HUES64 (cell line): ENCODE results near the gene CACNA1S. TPM values are rescaled to one million over a fixed set of nuclear protein-coding genes. Genes with fewer than 3 reads are reported as not detected.

Experiments
- H3K27ac ChIP-seq: 2 replicates; pipeline ENCODE4 v1.7.0; 2013; ENCODE audit warnings: low read depth, low read length, inconsistent platforms
- H3K27me3 ChIP-seq: 2 replicates; pipeline ENCODE4 v1.6.1; 2013; ENCODE audit warnings: mild to moderate bottlenecking, low read length; ENCODE audit not compliant: insufficient read depth
- H3K36me3 ChIP-seq: 2 replicates; pipeline ENCODE4 v1.6.1; 2013; ENCODE audit warnings: mild to moderate bottlenecking, low read length; ENCODE audit not compliant: insufficient read depth
- H3K4me1 ChIP-seq: 2 replicates; pipeline ENCODE4 v1.6.1; 2013; ENCODE audit warnings: mild to moderate bottlenecking, low read length, moderate library complexity; ENCODE audit not compliant: insufficient read depth
- H3K4me3 ChIP-seq: 2 replicates; pipeline ENCODE4 v1.5.1; 2013; ENCODE audit warnings: mild to moderate bottlenecking, low read length, moderate library complexity
- H3K9ac ChIP-seq: 2 replicates; pipeline ENCODE4 v1.6.1; 2013; ENCODE audit warnings: mild to moderate bottlenecking, low read depth, low read length
- H3K9me3 ChIP-seq: 2 replicates; pipeline ENCODE4 v1.6.1; 2013; ENCODE audit warnings: low read depth, low read length; ENCODE audit not compliant: insufficient read depth
- WGBS: fragments of 150-250, 120-280 bp; methylation state at CpG from one replicate; pipeline ENCODE4 v1.1.7; 2013; ENCODE audit warnings: missing lambda C conversion rate; 5-methylcytosine and 5-hydroxymethylcytosine counted together
- polyA plus RNA-seq, 2 experiments: library from polyadenylated mRNA; stranded (reverse); fragments of 50-300 nt; gene quantifications; one replicate each; pipeline ENCODE4 v1.2.3, GENCODE V29; 2013

The CACNA1S gene
- 0.10 TPM for polyA plus RNA-seq (2013, experiment 1 of 2)
- polyA plus RNA-seq (2013, experiment 2 of 2) = 0.13 TPM

DNA sequence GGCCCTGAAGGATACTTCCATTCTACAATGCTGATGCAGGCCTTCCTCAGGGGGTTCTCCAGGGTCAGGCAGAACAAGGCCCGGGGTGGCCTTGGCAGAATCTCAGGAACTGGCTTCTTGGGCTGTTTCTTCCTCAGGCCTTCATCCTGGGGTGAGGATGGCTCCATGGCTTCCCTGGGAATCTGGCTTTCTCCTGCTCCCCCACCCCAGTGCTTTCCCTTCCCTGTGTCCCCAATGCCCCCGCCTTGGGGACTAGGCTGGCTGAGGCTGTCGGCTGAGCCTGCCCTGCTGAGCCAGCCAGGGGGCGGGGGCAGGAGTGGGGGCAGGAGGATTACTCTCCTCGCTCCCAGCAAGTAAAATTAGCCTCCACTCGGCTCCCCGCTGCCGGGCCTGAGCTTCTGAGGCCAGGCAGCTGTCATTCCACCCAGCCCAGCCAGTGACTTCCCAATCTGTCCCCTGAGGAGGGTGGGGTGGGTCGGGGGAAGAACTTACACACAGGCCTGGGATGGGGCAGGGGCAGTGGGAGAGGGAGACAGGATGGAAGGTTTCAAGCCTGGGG lies at the start of gene CACNA1S:
Gene CACNA1S, minus strand, starts transcription at position 254 of the 559 bp plus-strand sequence. Its CDS starts 87 bp downstream, at position 167.
- Histone ChIP-seq H3K9me3 (no peaks in the 10 kb centered on the region), H3K4me1 (peaks cover 8% of the 10 kb centered on the region; the same call in 1 of the 2 replicates), H3K27me3 (peaks cover 42% of the 10 kb centered on the region), H3K27ac (no peak within 1 kb of the TSS), H3K4me3 (no peak within 1 kb of the TSS), H3K9ac (no peak within 1 kb of the TSS), H3K36me3 (no peaks in the 10 kb centered on the region)
- 54% methylated on average over 8 of the region's 9 CpGs for WGBS

GRCh38 chr1:201157949-201158348 lies 45.7 kb upstream of the CACNA1S start:
- peaks cover 9% of the 10 kb centered on the region for H3K4me1 ChIP-seq
- no peak overlapping the region for H3K27ac ChIP-seq
- no peak overlapping the region for H3K4me3 ChIP-seq
- no peaks in the 10 kb centered on the region for H3K9me3 ChIP-seq
- no peaks in the 10 kb centered on the region for H3K27me3 ChIP-seq
- no peak overlapping the region for H3K9ac ChIP-seq
- H3K36me3 ChIP-seq = 0 out of 2 replicates have a peak, but pooled peaks cover 1% of the 10 kb centered on the region
- 89% methylated on average over 2 of the region's 2 CpGs for WGBS

DNA sequence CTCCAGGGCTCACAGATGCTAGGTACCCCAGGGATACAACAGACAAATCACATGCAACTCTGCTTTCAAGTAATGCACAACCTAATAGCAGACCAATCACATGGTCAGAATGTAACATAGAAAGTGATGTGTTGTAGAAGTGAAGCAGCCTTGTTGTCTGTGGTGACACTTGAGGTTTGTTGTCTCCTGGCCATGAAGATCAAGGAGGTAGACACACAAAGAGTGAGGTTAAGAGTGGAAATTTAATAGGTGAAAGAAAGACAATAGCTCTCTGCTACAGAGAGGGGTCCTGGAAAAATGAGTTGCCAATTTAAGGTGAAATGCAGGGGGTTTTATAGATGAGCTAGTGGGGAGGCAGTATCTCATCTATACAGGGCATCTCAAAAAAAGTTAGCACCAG lies 44.6 kb upstream of the CACNA1S start:
- Histone ChIP-seq H3K27ac (no peak overlapping the region), H3K9me3 (no peaks in the 10 kb centered on the region), H3K27me3 (no peaks in the 10 kb centered on the region), H3K9ac (no peak overlapping the region), H3K4me3 (no peak overlapping the region), H3K36me3 (peaks cover 9% of the 10 kb centered on the region), H3K4me1 (peaks cover 9% of the 10 kb centered on the region)

- H3K27ac ChIP-seq = no peak overlapping the region
- no peaks in the 10 kb centered on the region for H3K27me3 ChIP-seq
- H3K36me3 ChIP-seq = peaks cover 14% of the 10 kb centered on the region
- H3K4me1 ChIP-seq = peaks cover 9% of the 10 kb centered on the region
- WGBS = 86% methylated on average over 3 of the region's 3 CpGs
- H3K9me3 ChIP-seq = no peaks in the 10 kb centered on the region
- H3K4me3 ChIP-seq = no peak overlapping the region
- H3K9ac ChIP-seq = no peak overlapping the region
These were observed 44.1 kb upstream of the CACNA1S start for GRCh38 chr1:201156346-201156745.

GRCh38 chr1:201155354-201155753 lies 43.1 kb upstream of the CACNA1S start:
- peaks cover 24% of the 10 kb centered on the region for H3K36me3 ChIP-seq
- 100% methylated on average over 2 of the region's 2 CpGs for WGBS
- H3K4me1 ChIP-seq = peaks cover 9% of the 10 kb centered on the region
- no peaks in the 10 kb centered on the region for H3K9me3 ChIP-seq
- no peak overlapping the region for H3K4me3 ChIP-seq
- H3K27ac ChIP-seq = no peak overlapping the region
- H3K27me3 ChIP-seq = no peaks in the 10 kb centered on the region
- H3K9ac ChIP-seq = no peak overlapping the region

- Histone ChIP-seq H3K27ac (peak within 1 kb of the TSS; percentile 42), H3K27me3 (no peaks in the 10 kb centered on the region), H3K9ac (peak within 1 kb of the TSS; percentile 84), H3K4me1 (peaks cover 9% of the 10 kb centered on the region), H3K9me3 (no peaks in the 10 kb centered on the region), H3K36me3 (peaks cover 32% of the 10 kb centered on the region), H3K4me3 (peak within 1 kb of the TSS; percentile 91)
- 16% methylated on average over 27 of the region's 31 CpGs for WGBS
These were observed 42.4 kb upstream of the CACNA1S start, which contains the start of gene TMEM9 for GRCh38 chr1:201154389-201155165. Gene TMEM9 (minus strand): TSS chr1:201154474. CDS start chr1:201153923, 551 bp downstream.

GRCh38 chr1:201153474-201154388 lies 41.5 kb upstream of the CACNA1S start:
- H3K27me3 ChIP-seq = no peaks in the 10 kb centered on the region
- WGBS = 2% methylated on average over 37 of the region's 37 CpGs

DNA sequence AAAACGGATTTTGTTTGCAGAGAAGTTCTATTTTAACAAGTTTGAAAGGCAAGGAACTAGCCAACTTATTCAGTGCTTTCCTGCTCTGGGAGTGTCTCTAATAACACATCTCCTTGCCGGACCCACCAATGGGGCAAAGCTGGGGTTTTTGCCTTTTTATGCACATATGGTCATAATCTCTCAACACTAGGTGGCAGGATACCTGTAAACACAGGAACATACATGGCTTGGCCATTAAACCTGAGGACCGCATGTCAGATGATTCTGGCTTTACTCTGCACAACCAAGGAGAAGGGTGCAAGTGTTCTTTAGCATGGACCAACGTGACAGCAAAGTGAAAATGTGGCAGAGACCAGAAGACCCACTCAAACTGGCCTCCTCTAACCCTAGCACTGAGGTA lies 37.2 kb upstream of the CACNA1S start:
- Histone ChIP-seq H3K27ac (no peak overlapping the region), H3K9me3 (no peaks in the 10 kb centered on the region), H3K4me3 (no peak overlapping the region), H3K9ac (no peak overlapping the region), H3K36me3 (peaks cover 83% of the 10 kb centered on the region), H3K4me1 (peaks cover 3% of the 10 kb centered on the region; the same call in 1 of the 2 replicates), H3K27me3 (no peaks in the 10 kb centered on the region)
- WGBS = 83% methylated on average over 4 of the region's 4 CpGs

More at GRCh38 chr1:201153474-201154388, 41.5 kb upstream of the CACNA1S start:
- Histone ChIP-seq H3K27ac (peak overlapping the region; percentile 22; the same call in 1 of the 2 replicates), H3K9ac (peak overlapping the region; percentile 84), H3K36me3 (peaks cover 40% of the 10 kb centered on the region), H3K9me3 (no peaks in the 10 kb centered on the region), H3K4me1 (peaks cover 9% of the 10 kb centered on the region), H3K4me3 (peak overlapping the region; percentile 91)

DNA sequence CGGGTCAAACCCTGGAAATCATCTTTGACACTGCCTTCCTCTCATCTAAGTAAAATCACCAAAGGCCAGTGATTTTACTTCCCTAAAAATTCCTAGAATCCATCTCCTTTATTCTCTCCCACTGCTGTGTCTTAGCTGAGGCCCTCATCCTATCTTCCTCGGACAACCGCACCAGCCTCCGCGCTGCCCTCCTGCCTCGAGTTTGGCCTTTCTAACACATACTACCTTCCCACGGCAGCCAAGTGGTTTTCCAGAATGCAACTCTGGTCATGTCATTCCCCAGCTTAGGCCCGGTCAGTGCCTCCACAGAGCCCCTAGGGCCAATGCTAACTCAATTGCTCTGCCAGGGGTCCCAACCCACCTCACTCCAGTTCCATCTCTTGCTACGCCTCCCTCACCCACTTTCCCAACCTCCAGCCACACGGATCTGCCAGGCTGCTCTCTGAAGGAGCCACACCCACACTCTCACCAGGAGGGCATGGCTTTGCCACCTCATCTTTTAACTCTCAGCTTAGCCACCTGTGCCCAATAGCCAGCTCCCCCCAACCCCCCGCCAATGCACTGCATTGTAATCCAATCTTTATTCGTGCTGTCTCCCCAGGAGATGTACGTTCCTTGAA lies 35.3 kb upstream of the CACNA1S start:
- no peak overlapping the region for H3K4me3 ChIP-seq
- no peak overlapping the region for H3K27ac ChIP-seq
- H3K9ac ChIP-seq = no peak overlapping the region
- H3K36me3 ChIP-seq = peaks cover 100% of the 10 kb centered on the region
- no peaks in the 10 kb centered on the region for H3K27me3 ChIP-seq
- H3K9me3 ChIP-seq = no peaks in the 10 kb centered on the region
- no peaks in the 10 kb centered on the region for H3K4me1 ChIP-seq
- 87% methylated on average over 12 of the region's 13 CpGs for WGBS

DNA sequence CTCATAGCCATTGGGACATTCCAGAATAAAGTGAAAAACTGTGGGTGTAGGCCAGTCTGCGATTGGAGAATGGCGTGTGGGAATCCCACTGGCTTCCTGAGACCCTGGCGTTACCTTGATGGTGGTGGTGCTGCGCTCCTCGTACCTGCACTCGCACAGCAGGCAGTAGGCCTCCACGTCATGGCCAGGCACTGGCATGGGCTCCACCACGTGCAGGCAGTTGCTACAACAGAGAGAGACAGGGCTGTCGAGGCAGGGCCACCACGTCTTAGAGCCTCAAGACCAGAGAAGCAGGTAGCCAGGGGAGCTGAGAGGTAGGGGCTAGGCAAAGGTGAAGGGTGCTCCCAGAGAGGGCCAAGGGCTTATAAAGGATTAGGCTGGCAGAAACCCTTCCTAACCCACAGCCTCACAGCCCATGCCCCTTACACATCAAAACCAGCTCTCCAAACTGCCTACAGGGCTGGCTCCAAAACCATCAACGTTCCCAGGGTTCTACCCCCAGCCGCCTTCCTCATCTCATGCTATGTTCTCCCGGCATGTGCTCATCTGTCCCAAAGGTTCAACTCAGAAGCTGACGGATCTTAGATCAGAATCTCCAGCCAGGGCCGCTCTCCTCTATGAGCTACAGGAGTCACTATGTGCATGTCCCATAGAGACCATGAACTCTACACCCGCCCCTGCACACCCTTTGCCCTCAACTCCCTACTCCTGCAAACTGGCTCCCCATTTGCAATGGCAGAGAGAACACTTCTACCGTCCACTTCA lies 34.6 kb upstream of the CACNA1S start:
- Histone ChIP-seq H3K36me3 (peaks cover 100% of the 10 kb centered on the region), H3K27me3 (no peaks in the 10 kb centered on the region), H3K4me1 (no peaks in the 10 kb centered on the region), H3K27ac (no peak overlapping the region), H3K4me3 (no peak overlapping the region), H3K9ac (no peak overlapping the region), H3K9me3 (no peaks in the 10 kb centered on the region)
- WGBS = 91% methylated on average over 16 of the region's 17 CpGs
